Calu3 (cell line): Measurements from ENCODE around the gene C14orf39. TPM values are rescaled to one million over a fixed set of nuclear protein-coding genes. Genes with fewer than 3 reads are reported as not detected.

Experiments used
- BruUV-seq: library from RNA; stranded (reverse); fragments of 400-500 nt; replicated peaks from 2 replicates; lab custom pipeline; 2021; lab: Mats Ljungman, UMichigan
- CTCF ChIA-PET: fragments of 300-600 bp; sonication (Branson Sonifier 250); formaldehyde crosslinking; loops from one replicate; lab custom pipeline; 2022; ENCODE audit warnings: antibody characterized with exemption; lab: Charles Lee
- DNase-seq: peaks from one replicate; pipeline ENCODE4 v3.0.0; 2022
- H3K27ac Mint-ChIP-seq: one replicate; pipeline ENCODE4 v1.8.0; 2022; ENCODE audit warnings: mixed read lengths; ENCODE audit not compliant: unreplicated experiment
- H3K27me3 Mint-ChIP-seq: one replicate; pipeline ENCODE4 v1.8.0; 2022; ENCODE audit warnings: mixed read lengths; ENCODE audit not compliant: unreplicated experiment
- H3K36me3 Mint-ChIP-seq: one replicate; pipeline ENCODE4 v1.8.0; 2022; ENCODE audit warnings: mild to moderate bottlenecking, moderate library complexity, mixed read lengths; ENCODE audit not compliant: insufficient read depth, unreplicated experiment
- H3K4me1 Mint-ChIP-seq: one replicate; pipeline ENCODE4 v1.8.0; 2022; ENCODE audit warnings: mild to moderate bottlenecking, low read depth, mixed read lengths; ENCODE audit not compliant: unreplicated experiment
- H3K4me3 Mint-ChIP-seq: one replicate; pipeline ENCODE4 v1.8.0; 2022; ENCODE audit warnings: mild to moderate bottlenecking, low read depth, moderate library complexity, mixed read lengths; ENCODE audit not compliant: unreplicated experiment
- H3K9me3 Mint-ChIP-seq: one replicate; pipeline ENCODE4 v1.8.0; 2022; ENCODE audit warnings: low read depth, mixed read lengths; ENCODE audit not compliant: unreplicated experiment
- CTCF ChIP-seq: fragments of 200-600 bp; IDR thresholded peaks from one replicate; pipeline ENCODE4 v1.8.0; 2022; ENCODE audit warnings: antibody characterized with exemption; ENCODE audit not compliant: unreplicated experiment
- intact Hi-C: fragments of 100-400 bp; cut with micrococcal nuclease; formaldehyde crosslinking; loops from one replicate; pipeline ENCODE4 v1.10.0; 2022; ENCODE audit not compliant: unreplicated experiment
- total RNA-seq: library from RNA; stranded (reverse); gene quantifications from 2 replicates; pipeline ENCODE4 v1.2.3, GENCODE V29; 2022

C14orf39 gene
- total RNA-seq, 1 experiment from 2014 or later: not detected

GRCh38 chr14:60506985-60507829 is 21.3 kb upstream of the C14orf39 start:
- no peak for DNase-seq
- Mint-ChIP-seq H3K27ac (no peak overlapping the region), H3K36me3 (no peaks in the 10 kb centered on the region), H3K9me3 (no peaks in the 10 kb centered on the region), H3K27me3 (peaks cover 31% of the 10 kb centered on the region), H3K4me3 (no peak overlapping the region), H3K4me1 (no peaks in the 10 kb centered on the region)
- CTCF ChIA-PET: no interaction called here
- no TSS peak for BruUV-seq
- no peak for TF ChIP-seq CTCF
- intact Hi-C loops: no loop called here

DNA sequence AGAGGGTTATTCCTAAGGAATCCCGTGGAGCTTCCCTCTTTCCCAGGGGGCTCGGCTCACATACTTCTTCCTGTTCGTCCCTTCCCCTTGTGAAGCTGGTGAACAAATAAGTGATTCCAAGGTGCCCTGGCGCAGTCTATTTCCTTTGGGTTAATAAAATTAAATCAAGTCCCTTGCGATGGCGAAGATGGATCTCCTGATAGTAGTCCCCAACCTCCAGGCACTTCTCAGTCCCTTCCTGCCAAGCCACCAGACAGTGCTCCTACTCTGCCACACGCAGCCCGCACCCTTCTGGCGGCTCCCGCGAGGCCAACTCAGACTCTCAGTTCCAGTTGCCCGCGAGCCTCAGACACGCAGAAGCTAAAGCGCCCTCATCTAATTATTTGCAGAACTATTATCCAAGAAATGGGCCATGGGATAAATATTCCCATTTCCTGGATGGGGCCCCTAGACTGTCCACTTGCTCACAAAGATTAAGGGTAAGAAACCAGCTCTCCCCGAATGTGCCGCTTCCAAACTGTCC is 20.7 kb upstream of the C14orf39 start:
- no TSS peak for BruUV-seq
- H3K4me3 Mint-ChIP-seq: no peak overlapping the region
- no peak for TF ChIP-seq CTCF
- no peaks in the 10 kb centered on the region for H3K4me1 Mint-ChIP-seq
- H3K27me3 Mint-ChIP-seq: peaks cover 31% of the 10 kb centered on the region
- H3K27ac Mint-ChIP-seq: no peak overlapping the region
- CTCF ChIA-PET: no interaction called here
- H3K9me3 Mint-ChIP-seq: no peaks in the 10 kb centered on the region
- no peaks in the 10 kb centered on the region for H3K36me3 Mint-ChIP-seq
- no peak for DNase-seq
- intact Hi-C loops: no loop called here

DNA sequence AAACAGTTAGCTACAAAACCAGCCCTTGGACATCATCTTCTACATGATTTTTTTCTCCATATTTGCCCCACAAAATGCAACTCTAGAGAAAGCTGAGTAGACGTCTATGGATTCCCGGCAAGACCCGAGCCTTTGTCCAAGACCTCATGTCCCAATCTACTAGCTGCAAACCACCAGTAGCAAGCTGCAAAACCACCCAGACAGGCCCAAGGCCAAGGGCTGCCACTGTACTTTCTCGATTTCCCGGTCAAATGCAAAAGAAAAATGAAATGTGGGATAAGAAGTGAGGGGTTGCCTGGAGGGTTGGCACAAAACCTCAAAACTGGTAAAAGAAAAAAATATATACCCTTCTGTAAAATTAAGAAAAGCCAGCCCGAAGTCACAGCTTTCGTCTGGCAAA is 20.1 kb upstream of the C14orf39 start:
- intact Hi-C loops: no loop called here
- CTCF ChIA-PET: no interaction called here
- Mint-ChIP-seq H3K4me3 (no peak overlapping the region), H3K36me3 (no peaks in the 10 kb centered on the region), H3K27ac (no peak overlapping the region), H3K9me3 (no peaks in the 10 kb centered on the region), H3K27me3 (peaks cover 33% of the 10 kb centered on the region), H3K4me1 (no peaks in the 10 kb centered on the region)
- DNase-seq: no peak
- TF ChIP-seq CTCF: no peak
- BruUV-seq: no TSS peak

GRCh38 chr14:60505448-60505847 is 19.6 kb upstream of the C14orf39 start:
- no TSS peak for BruUV-seq
- no peak overlapping the region for H3K27ac Mint-ChIP-seq
- H3K27me3 Mint-ChIP-seq: peaks cover 33% of the 10 kb centered on the region

More at GRCh38 chr14:60505448-60505847, 19.6 kb upstream of the C14orf39 start:
- Mint-ChIP-seq H3K36me3 (no peaks in the 10 kb centered on the region), H3K4me3 (no peak overlapping the region), H3K9me3 (no peaks in the 10 kb centered on the region), H3K4me1 (no peaks in the 10 kb centered on the region)
- CTCF ChIA-PET: interaction anchor here (0.5 kb wide), 1 partner anchor 446 kb away, joined by 3 read pairs; no protein-coding TSS in a partner anchor
- no peak for DNase-seq
- no peak for TF ChIP-seq CTCF
- intact Hi-C loops: no loop called here
